HepG2 (cell line): ENCODE measurements around the gene PGC. TPM values are rescaled to one million over a fixed set of nuclear protein-coding genes. Genes with fewer than 3 reads are reported as not detected.

Experiments used
- BORCS8-MEF2B ChIP-seq: sonication (generic); formaldehyde crosslinking; IDR thresholded peaks from 2 replicates; pipeline ENCODE4 v1.8.0; 2022; ENCODE audit warnings: mild to moderate bottlenecking, missing genetic modification reagents
- DPF2 ChIP-seq: sonication (generic); formaldehyde crosslinking; IDR thresholded peaks from 2 replicates; pipeline ENCODE4 v1.4.0; 2020; ENCODE audit warnings: mild to moderate bottlenecking, low read depth, missing genetic modification reagents, borderline replicate concordance
- ETV6 ChIP-seq: sonication (generic); formaldehyde crosslinking; conservative IDR thresholded peaks from 2 replicates; pipeline ENCODE4 v1.4.0; 2020; ENCODE audit warnings: missing genetic modification reagents
- GATA4 ChIP-seq: sonication (generic); IDR thresholded peaks from 2 replicates; pipeline ENCODE4 v1.6.1; 2016; ENCODE audit warnings: antibody characterized with exemption, low read depth, borderline replicate concordance
- HDAC1 ChIP-seq: sonication (generic); formaldehyde crosslinking; IDR thresholded peaks from 2 replicates; pipeline ENCODE4 v1.5.1; 2020; ENCODE audit warnings: mild to moderate bottlenecking, missing genetic modification reagents
- IKZF1 ChIP-seq: fragments of 450-650 bp; IDR thresholded peaks from 2 replicates; pipeline ENCODE4 v1.7.1; 2016
- LCORL ChIP-seq, 2 experiments: fragments of 450-650 bp in 1 of 2; sonication (generic) in 1 of 2; formaldehyde crosslinking in 1 of 2; IDR thresholded peaks; 2 replicates each; pipeline versions ENCODE4 v1.5.0 to v1.6.1; 2017 to 2020; ENCODE audit warnings: antibody characterized with exemption in 1 of 2, missing genetic modification reagents in 1 of 2
- NR2C2 ChIP-seq: sonication (generic); formaldehyde crosslinking; IDR thresholded peaks from 2 replicates; pipeline ENCODE4 v1.4.0; 2020; ENCODE audit warnings: missing genetic modification reagents, mild to moderate bottlenecking, moderate library complexity, borderline replicate concordance
- SAP130 ChIP-seq: IDR thresholded peaks from 2 replicates; pipeline ENCODE4 v1.6.1; 2016; ENCODE audit warnings: low read depth
- TBX2 ChIP-seq: sonication (generic); formaldehyde crosslinking; IDR thresholded peaks from 2 replicates; pipeline ENCODE4 v1.5.0; 2020; ENCODE audit warnings: missing genetic modification reagents, mild to moderate bottlenecking, borderline replicate concordance
- THYN1 ChIP-seq: sonication (generic); formaldehyde crosslinking; IDR thresholded peaks from 2 replicates; pipeline ENCODE4 v1.8.1; 2023; ENCODE audit warnings: low read depth, mild to moderate bottlenecking, moderate library complexity, missing genetic modification reagents, borderline replicate concordance
- ZMAT3 ChIP-seq: sonication (generic); formaldehyde crosslinking; conservative IDR thresholded peaks from 2 replicates; pipeline ENCODE4 v1.7.0; 2021; ENCODE audit warnings: missing genetic modification reagents
- ZNF232 ChIP-seq: sonication (generic); formaldehyde crosslinking; IDR thresholded peaks from 2 replicates; pipeline ENCODE4 v1.4.0; 2020; ENCODE audit warnings: missing genetic modification reagents, borderline replicate concordance
- ZNF354B ChIP-seq: sonication (generic); formaldehyde crosslinking; IDR thresholded peaks from 2 replicates; pipeline ENCODE4 v1.8.0; 2022; ENCODE audit warnings: mild to moderate bottlenecking, missing genetic modification reagents
- ZNF383 ChIP-seq: sonication (generic); formaldehyde crosslinking; IDR thresholded peaks from 2 replicates; pipeline ENCODE4 v1.4.0; 2020; ENCODE audit warnings: missing genetic modification reagents, mild to moderate bottlenecking, borderline replicate concordance
- ZNF530 ChIP-seq: sonication (generic); formaldehyde crosslinking; IDR thresholded peaks from 2 replicates; pipeline ENCODE4 v1.5.0; 2020; ENCODE audit warnings: low read depth, mild to moderate bottlenecking, missing genetic modification reagents
- ZNF552 ChIP-seq: sonication (generic); formaldehyde crosslinking; IDR thresholded peaks from 2 replicates; pipeline ENCODE4 v1.9.0; 2022; ENCODE audit warnings: missing genetic modification reagents, mild to moderate bottlenecking, borderline replicate concordance
- ZNF652 ChIP-seq: IDR thresholded peaks from 2 replicates; pipeline ENCODE4 v1.6.1; 2016; ENCODE audit warnings: low read depth, borderline replicate concordance
- polyA plus RNA-seq, 8 experiments: library from polyadenylated mRNA; depleted of rRNA in 3 of 8; stranded (reverse) in 7 of 8; unstranded in 1 of 8; fragments of >200 nt; fragmentation: Illumina TruSeq in 4 of 8; extraction: Trizol in 4 of 8; gene quantifications; 2 replicates each; pipeline versions ENCODE4 v1.2.1 to v1.2.3, GENCODE V29; 2011 to 2016; ENCODE audit warnings: low read depth in 4 of 8, missing spikeins in 1 of 8, mixed read lengths in 1 of 8; ENCODE audit not compliant: insufficient read depth in 1 of 8
- total RNA-seq, 5 experiments: library from RNA; depleted of rRNA; stranded (reverse); fragments of >200 nt; fragmentation: Illumina TruSeq; extraction: Trizol; gene quantifications; 2 replicates each; pipeline ENCODE4 v1.2.3, GENCODE V29; 2016; ENCODE audit warnings: low read depth in 1 of 5
- TF ChIP-seq, protein P1 (sequence below): sonication (generic); formaldehyde crosslinking; conservative IDR thresholded peaks from 2 replicates; pipeline ENCODE4 v1.5.0; 2020; ENCODE audit warnings: missing genetic modification reagents
- TF ChIP-seq, protein P2 (sequence below): sonication (generic); formaldehyde crosslinking; IDR thresholded peaks from 2 replicates; pipeline ENCODE4 v1.8.0; 2023; ENCODE audit warnings: mild to moderate bottlenecking, missing genetic modification reagents
- TF ChIP-seq, protein P3 (sequence below): sonication (generic); formaldehyde crosslinking; IDR thresholded peaks from 2 replicates; pipeline ENCODE4 v1.5.0; 2020; ENCODE audit warnings: missing genetic modification reagents, mild to moderate bottlenecking, borderline replicate concordance
- TF ChIP-seq, protein P4 (sequence below): IDR thresholded peaks from 2 replicates; pipeline ENCODE4 v1.6.1; 2016
- TF ChIP-seq, protein P5 (sequence below): sonication (generic); formaldehyde crosslinking; IDR thresholded peaks from 2 replicates; pipeline ENCODE4 v1.5.0; 2020; ENCODE audit warnings: missing genetic modification reagents

PGC gene
- total and polyA plus RNA-seq, 2 of the 13 experiments (the other 11 are each of a cell fraction or from before 2014, with no cell fraction given), result 426 to 502 TPM

DNA sequence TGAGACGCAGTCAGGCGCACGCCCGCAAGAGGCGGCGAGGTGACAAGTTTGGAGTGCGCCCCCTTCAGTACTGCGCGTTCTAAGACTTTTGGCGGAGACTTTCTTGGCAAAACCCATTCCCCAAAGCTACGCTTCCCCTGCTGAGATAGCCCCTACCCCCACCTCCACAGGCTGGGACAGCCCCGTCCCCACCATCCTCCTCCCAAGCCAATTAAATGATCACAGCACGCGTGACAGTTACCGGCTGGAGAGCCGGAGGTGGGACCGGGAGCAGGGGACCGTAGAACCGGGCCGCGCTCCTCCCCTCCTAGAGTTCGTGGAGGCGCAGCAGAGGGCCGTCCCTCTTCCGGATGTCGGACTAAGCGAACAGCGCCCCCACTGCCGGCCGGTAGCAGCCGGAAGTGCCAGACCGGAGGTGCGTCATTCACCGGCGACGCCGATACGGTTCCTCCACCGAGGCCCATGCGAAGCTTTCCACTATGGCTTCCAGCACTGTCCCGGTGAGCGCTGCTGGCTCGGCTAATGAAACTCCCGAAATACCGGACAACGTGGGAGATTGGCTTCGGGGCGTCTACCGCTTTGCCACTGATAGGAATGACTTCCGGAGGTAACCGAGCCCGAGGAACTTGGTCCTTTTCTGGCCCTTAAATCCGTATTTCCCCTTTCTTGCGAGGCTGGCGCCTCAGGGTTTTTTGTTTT lies 40.2 kb upstream of the PGC start, which contains the start of gene TOMM6 (continued):
- no peak for TF ChIP-seq DPF2
- peak; percentile 77; the same call in 1 of the 2 replicates for TF ChIP-seq BORCS8-MEF2B (CRISPR knock-in tag)
- TF ChIP-seq, protein P1, sequence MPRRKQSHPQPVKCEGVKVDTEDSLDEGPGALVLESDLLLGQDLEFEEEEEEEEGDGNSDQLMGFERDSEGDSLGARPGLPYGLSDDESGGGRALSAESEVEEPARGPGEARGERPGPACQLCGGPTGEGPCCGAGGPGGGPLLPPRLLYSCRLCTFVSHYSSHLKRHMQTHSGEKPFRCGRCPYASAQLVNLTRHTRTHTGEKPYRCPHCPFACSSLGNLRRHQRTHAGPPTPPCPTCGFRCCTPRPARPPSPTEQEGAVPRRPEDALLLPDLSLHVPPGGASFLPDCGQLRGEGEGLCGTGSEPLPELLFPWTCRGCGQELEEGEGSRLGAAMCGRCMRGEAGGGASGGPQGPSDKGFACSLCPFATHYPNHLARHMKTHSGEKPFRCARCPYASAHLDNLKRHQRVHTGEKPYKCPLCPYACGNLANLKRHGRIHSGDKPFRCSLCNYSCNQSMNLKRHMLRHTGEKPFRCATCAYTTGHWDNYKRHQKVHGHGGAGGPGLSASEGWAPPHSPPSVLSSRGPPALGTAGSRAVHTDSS (CRISPR knock-in tag), result no peak; the same call in 1 of the 2 replicates
- TF ChIP-seq NR2C2 (CRISPR knock-in tag), result peak; percentile 93
- TF ChIP-seq IKZF1, result no peak
- no peak for TF ChIP-seq ZNF652 (CRISPR knock-in tag)
- TF ChIP-seq THYN1 (CRISPR knock-in tag), result no peak
- TF ChIP-seq, protein P2, sequence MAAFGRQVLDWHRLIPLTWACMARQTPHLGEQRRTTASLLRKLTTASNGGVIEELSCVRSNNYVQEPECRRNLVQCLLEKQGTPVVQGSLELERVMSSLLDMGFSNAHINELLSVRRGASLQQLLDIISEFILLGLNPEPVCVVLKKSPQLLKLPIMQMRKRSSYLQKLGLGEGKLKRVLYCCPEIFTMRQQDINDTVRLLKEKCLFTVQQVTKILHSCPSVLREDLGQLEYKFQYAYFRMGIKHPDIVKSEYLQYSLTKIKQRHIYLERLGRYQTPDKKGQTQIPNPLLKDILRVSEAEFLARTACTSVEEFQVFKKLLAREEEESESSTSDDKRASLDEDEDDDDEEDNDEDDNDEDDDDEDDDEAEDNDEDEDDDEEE, result 0 out of 2 replicates have a peak, but pooled peaks have one; percentile 8
- no peak; the same call in none of the 2 replicates for TF ChIP-seq ETV6
- TF ChIP-seq, protein P3, sequence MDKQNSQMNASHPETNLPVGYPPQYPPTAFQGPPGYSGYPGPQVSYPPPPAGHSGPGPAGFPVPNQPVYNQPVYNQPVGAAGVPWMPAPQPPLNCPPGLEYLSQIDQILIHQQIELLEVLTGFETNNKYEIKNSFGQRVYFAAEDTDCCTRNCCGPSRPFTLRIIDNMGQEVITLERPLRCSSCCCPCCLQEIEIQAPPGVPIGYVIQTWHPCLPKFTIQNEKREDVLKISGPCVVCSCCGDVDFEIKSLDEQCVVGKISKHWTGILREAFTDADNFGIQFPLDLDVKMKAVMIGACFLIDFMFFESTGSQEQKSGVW (CRISPR knock-in tag), result no peak; the same call in 1 of the 2 replicates
- TF ChIP-seq HDAC1 (CRISPR knock-in tag), result peak; percentile 95
- TF ChIP-seq ZNF383 (CRISPR knock-in tag), result peak; percentile 9; the same call in 1 of the 2 replicates
- no peak for TF ChIP-seq LCORL (IDR thresholded peaks at IDR 0.05)
- TF ChIP-seq LCORL (CRISPR knock-in tag; IDR thresholded peaks at IDR 0.05), result peak; percentile 69; the same call in 1 of the 2 replicates
- TF ChIP-seq TBX2 (CRISPR knock-in tag), result peak; percentile 85
- TF ChIP-seq GATA4, result peak; percentile 67; the same call in 1 of the 2 replicates
- TF ChIP-seq SAP130, result peak; percentile 99
- 0 out of 2 replicates have a peak, but pooled peaks have one; percentile 8 for TF ChIP-seq ZNF232 (CRISPR knock-in tag)
- no peak for TF ChIP-seq ZNF530 (CRISPR knock-in tag)
- TF ChIP-seq ZMAT3, result peak; percentile 45
- TF ChIP-seq ZNF552, result peak; percentile 21; the same call in 1 of the 2 replicates
- TF ChIP-seq, protein P4, sequence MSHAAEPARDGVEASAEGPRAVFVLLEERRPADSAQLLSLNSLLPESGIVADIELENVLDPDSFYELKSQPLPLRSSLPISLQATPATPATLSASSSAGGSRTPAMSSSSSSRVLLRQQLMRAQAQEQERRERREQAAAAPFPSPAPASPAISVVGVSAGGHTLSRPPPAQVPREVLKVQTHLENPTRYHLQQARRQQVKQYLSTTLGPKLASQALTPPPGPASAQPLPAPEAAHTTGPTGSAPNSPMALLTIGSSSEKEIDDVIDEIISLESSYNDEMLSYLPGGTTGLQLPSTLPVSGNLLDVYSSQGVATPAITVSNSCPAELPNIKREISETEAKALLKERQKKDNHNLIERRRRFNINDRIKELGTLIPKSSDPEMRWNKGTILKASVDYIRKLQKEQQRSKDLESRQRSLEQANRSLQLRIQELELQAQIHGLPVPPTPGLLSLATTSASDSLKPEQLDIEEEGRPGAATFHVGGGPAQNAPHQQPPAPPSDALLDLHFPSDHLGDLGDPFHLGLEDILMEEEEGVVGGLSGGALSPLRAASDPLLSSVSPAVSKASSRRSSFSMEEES (CRISPR knock-in tag), result peak; percentile 57; the same call in 1 of the 2 replicates
- TF ChIP-seq ZNF354B, result peak; percentile 91; the same call in 1 of the 2 replicates
- TF ChIP-seq, protein P5, sequence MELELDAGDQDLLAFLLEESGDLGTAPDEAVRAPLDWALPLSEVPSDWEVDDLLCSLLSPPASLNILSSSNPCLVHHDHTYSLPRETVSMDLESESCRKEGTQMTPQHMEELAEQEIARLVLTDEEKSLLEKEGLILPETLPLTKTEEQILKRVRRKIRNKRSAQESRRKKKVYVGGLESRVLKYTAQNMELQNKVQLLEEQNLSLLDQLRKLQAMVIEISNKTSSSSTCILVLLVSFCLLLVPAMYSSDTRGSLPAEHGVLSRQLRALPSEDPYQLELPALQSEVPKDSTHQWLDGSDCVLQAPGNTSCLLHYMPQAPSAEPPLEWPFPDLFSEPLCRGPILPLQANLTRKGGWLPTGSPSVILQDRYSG (CRISPR knock-in tag), result no peak; the same call in 1 of the 2 replicates
